GM19035 (cell line): ENCODE data around the gene CDC20.

ENCODE experiments used
- ATAC-seq: cut with Tn5 transposase; IDR thresholded peaks from one replicate; pipeline ENCODE4 v1.9.1; 2021; ENCODE audit not compliant: unreplicated experiment

Gene CDC20

GRCh38 chr1:43358746-43359693 lies at the start of gene CDC20:
CDC20 (plus strand) TSS chr1:43358981; CDS start chr1:43359216, 235 bp downstream.
- ATAC-seq, result peak; percentile 94

GRCh38 chr1:43309405-43310025 lies 49.3 kb upstream of the CDC20 start:
- ATAC-seq, result no peak

- ATAC-seq, result no peak
Measured at GRCh38 chr1:43311521-43311920, 47.3 kb upstream of the CDC20 start.

DNA sequence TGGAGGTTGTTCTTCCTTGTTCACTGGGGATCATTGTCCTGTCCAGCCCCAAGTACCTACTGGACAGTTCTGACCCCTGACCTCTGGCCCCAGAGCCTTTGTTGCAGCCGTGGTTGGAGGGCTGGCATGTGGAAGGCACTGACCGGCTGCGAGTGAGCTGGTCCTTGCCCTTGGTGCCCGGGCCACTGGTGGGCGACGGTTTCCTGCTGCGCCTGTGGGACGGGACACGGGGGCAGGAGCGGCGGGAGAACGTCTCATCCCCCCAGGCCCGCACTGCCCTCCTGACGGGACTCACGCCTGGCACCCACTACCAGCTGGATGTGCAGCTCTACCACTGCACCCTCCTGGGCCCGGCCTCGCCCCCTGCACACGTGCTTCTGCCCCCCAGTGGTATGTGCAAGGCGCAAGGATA lies 46.6 kb upstream of the CDC20 start:
- ATAC-seq, result no peak

GRCh38 chr1:43312663-43313515 lies 45.9 kb upstream of the CDC20 start:
- no peak for ATAC-seq

GRCh38 chr1:43313771-43314170 lies 45.0 kb upstream of the CDC20 start:
- ATAC-seq, result no peak

GRCh38 chr1:43314233-43314632 lies 44.5 kb upstream of the CDC20 start:
- ATAC-seq, result no peak

GRCh38 chr1:43315481-43315880 lies 43.3 kb upstream of the CDC20 start:
- no peak for ATAC-seq

GRCh38 chr1:43315963-43316737 lies 42.6 kb upstream of the CDC20 start:
- no peak for ATAC-seq

DNA sequence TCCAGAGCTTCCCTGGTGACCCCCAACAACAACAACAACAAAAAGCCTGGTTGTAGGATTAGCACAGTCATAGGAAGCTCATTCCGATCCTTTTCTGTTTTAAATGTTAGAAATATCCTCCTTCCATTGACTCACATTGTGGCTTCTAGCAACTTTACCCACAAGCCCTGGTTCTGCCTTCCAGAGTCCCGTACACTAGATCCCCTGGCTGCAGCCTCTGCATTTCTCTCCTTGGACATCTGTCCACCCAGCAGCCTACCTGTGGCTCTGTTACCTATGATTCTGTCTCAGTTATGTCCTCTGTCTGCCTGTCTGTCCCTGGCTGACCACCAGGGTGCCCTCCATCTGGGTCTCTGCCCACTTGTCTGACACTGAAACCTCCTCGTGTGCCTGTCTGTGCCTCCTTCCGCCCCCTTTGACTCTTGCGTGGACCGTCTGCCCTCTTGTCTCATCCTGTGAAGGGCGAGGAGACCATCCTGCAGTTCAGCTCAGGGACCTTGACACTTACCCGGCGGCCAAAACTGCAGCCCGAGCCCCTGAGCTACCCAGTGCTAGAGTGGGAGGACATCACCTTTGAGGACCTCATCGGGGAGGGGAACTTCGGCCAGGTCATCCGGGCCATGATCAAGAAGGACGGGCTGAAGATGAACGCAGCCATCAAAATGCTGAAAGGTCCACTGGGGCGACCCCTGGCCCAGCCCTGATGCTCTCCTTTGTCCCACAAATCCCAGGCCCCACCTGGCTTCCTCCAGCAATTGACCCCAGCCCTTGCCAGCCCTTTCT lies 41.9 kb upstream of the CDC20 start:
- ATAC-seq, result no peak

- no peak for ATAC-seq
Measured at GRCh38 chr1:43317817-43318471, 40.8 kb upstream of the CDC20 start.

DNA sequence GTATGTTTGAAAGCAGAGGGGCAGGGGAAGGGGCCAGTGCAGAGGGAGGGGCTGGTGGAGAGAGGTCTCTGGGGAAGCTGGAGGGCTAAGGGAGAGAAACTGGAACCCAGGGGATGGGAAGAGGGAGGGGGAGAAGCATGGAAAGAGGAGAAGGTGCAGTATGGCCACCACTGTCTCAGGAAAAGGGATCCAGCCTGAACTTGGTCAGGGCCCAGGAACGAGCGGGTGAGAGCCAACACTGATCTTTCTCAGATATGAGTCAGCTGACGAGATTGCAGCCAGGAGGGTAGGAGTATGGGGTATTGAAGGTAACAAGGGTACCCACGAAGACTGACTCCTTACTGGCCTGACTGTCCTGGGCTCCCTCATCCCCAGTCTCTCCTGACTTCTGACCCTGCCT lies 40.0 kb upstream of the CDC20 start:
- no peak for ATAC-seq

GRCh38 chr1:43319288-43319687 lies 39.5 kb upstream of the CDC20 start:
- ATAC-seq, result no peak

DNA sequence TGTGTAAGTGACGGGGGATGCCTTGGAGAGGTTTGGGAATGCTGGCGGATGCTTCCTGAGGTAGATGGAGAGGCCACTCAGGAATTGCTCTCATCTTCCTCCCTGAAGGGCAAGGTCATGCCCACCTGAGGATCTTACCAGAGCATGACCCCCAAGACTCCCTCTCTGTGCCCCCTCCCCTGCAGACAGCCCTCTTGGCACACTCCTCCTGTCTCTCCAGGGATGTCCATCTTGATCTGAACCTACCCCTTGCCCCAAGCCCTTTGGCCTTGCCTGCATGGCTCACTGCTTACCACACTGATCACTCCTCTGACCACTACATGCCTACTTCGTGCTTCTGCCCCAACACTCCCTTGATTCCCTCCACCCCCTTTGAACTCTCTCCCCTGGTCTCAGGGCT lies 39.0 kb upstream of the CDC20 start:
- no peak for ATAC-seq

DNA sequence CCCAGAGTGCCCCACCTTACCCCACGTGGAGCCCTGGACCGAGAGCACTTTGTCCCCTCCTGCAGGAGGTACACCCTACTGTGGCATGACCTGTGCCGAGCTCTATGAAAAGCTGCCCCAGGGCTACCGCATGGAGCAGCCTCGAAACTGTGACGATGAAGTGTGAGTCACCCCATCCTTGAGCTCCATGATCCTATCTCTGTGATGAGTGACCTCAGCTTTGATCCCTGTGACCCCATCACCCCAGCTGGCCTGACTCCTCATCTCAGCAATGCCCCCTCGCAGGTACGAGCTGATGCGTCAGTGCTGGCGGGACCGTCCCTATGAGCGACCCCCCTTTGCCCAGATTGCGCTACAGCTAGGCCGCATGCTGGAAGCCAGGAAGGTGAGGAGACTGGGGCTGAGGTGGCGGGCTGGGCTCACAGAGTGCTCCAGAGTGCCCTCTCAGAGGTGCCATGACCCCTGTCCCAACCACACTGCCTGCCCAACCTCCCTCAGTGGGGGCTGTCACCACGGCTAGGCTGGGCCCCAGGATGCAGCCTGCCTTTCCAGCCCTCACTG lies 37.4 kb upstream of the CDC20 start:
- no peak for ATAC-seq

- ATAC-seq, result no peak
Measured at GRCh38 chr1:43322506-43322905, 36.3 kb upstream of the CDC20 start.

GRCh38 chr1:43324810-43325209 lies 34.0 kb upstream of the CDC20 start:
- ATAC-seq, result no peak

GRCh38 chr1:43325381-43325780 lies 33.4 kb upstream of the CDC20 start:
- ATAC-seq, result no peak
